Cerebellar cortex (tissue), 1 donor: ENCODE data around the gene SP110.

Experiments
- DNase-seq: peaks from one replicate; pipeline ENCODE4 v3.0.0-alpha.2; 2015; ENCODE audit warnings: low spot score

Gene SP110

GRCh38 chr2:230170532-230170931 lies 49.3 kb downstream of the SP110 start:
- DNase-seq = no peak

DNA sequence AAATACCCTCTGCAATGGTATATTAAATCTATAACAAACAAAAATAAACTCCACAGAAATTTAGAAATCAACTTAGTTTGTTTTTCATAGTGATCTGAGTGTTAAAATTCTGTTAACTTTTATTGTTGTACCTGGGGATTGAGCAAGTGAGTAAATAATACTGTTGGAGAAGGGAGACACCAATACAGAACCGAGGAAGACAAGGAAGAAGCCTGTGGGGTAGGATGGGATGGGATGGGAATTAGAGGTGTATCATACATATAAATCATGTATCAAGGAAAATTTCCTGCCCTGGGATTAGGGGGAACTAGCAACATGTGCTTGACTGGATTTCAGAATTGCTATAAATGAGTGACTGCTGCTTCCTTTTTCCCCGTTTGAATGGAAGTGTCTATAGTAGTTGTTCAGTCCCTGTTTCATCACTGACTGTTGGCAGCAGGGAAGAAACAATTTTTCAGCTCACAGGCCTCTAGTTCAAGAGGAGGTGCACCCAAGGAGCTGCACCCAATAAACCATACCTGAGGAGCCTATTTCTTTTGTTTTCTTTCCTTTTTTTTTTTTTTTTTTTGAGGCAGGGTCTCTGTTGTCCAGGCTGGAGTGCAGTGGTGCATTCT lies 53.1 kb downstream of the SP110 start:
- DNase-seq = no peak

GRCh38 chr2:230164139-230164538 lies 55.6 kb downstream of the SP110 start:
- DNase-seq = no peak

DNA sequence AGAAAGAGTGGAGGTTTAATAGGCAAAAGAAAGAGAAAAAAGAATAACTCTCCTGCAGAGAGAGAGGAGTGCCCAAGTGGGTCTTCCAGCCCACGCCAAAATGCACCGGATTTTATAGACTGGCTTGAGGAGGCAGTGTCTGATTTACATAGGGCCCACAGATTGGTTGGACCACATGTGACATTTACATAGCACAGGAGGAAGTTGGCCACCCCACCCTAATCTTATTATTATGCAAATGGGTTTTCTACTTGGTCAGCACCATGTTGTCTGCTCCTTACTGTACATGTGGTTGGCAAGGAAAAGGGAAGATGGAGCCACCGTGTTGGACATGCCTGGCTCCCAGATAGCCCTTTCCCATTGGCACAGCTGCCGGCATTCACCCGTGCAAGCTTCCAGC lies 56.8 kb downstream of the SP110 start:
- no peak for DNase-seq

DNA sequence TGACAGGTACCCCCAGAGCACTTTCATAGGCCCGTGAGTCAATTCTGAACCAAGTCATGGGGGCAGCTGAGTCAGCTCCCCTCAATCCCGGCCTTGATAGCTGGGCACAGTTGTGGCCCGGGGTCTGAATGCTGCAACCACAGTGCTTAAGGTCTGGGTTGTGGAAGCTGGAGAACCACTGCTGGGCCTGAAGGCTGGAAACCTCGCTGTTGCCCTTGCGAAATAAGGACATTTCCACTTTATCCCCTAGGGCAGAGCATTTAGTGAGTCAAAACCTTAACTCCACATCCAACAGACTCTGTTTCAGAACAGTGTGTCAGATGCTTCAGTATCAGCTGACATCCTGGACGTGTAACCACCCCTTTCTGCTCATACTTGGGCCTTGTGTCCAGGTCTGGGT lies 58.6 kb downstream of the SP110 start:
- DNase-seq = no peak

- peak; percentile 56 for DNase-seq
Measured at GRCh38 chr2:230160112-230160660, 59.6 kb downstream of the SP110 start.

GRCh38 chr2:230158468-230158867 lies 61.3 kb downstream of the SP110 start:
- DNase-seq = no peak

DNA sequence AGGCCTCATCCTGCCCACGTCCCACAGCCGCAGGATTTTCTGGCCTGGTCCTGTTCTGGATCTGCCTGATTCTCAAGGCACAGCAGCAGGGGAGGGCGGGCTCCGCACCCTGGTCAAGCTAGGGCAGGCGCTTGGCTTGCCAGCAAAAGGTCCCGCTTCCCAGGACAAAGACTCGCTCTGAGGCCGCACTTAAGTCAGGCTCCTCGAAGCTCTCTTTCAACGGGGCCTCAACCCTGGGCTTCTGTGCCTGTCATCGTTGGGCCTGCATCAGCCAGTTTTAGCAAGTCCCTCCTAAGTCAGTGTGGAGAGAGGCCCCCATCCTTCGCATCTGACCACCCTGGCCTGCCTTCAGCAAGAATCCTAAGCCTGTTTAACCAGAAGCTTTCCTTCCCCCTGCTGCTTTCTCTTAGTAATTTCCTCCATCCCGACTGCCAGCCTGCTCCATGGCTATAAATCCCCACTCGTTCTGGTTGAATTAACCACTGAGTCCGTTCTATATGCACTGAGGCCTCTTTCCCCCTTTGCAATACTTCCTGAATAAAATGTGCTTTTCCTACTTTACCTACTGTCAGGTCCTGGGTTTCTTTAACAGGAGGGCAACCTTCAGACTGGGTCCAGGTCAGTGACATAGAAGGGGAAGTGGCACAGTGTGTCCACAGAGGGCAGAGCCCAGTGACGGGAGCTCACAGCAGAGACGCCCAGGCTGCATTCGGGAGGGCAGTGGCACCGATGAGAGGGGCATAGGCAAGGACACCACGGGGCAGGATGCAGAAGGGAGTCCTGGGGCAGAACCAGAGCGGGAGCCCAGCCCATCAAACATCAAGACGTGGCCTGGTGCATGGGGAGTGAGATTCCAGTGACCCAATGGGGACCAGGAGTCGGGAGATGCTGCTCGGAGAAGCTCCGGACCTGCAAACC lies 62.7 kb downstream of the SP110 start:
- no peak for DNase-seq

GRCh38 chr2:230155359-230155758 lies 64.4 kb downstream of the SP110 start:
- DNase-seq = no peak

DNA sequence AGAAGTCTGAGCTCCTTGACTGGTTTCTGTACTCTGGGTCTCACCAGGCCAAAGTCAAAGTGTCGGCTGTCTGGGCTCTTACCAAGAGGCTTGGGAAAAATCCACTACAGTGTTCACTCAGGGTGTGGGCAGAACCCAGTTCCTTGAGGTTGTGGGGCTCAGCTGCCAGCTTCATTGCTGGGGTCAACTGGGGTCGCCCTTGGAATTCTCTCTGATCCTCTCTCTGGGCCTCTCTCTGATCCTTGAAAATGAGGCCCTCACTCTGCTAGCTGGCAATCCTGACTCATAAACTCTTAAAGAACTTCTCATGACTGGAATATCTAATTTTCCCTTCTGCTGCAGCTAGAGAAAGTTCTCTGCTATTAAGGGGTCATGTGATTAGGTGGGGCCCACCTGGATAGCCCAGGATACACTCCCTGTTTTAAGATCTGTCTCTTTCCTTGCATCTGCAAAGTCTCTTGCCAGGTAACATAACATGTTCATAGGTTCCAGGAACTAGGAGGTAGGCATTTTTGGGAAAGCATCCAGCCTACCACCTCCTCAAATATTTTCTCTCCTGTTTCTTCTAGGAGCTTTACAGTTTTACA lies 66.3 kb downstream of the SP110 start:
- no peak for DNase-seq

GRCh38 chr2:230152334-230152733 lies 67.5 kb downstream of the SP110 start:
- DNase-seq = no peak

GRCh38 chr2:230144355-230144754 lies 75.4 kb downstream of the SP110 start:
- DNase-seq = no peak

GRCh38 chr2:230140667-230141066 lies 79.1 kb downstream of the SP110 start:
- no peak for DNase-seq

DNA sequence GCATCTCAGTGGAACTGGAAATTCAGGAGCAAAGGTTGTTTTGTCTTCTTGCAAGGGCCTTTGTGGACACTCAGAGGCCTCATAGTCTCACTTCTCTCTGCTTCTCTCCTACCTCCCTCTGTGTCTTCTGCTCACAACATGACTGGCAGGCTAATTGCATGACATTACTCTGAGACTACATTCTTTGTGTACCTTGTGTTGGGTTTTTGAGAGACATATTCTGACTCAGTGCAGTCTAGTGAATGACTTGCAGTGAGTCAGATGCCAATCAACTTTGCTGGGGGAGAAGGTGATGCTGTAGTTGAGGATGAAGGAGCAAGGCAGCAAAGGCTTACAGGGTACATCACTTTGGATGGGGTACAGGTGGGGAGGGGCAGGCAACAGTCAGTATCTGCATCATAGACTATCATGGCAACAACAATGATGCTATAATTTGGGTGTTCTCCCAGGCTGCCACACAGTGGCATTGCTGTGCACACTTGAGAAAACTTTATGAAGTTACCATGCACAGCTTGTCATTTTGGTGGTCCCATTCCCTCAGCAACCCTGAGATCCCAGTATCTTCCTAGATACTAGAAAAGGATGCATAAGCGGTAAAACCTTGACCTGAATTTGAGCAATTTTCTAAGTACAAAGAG lies 81.8 kb downstream of the SP110 start:
- no peak for DNase-seq

DNA sequence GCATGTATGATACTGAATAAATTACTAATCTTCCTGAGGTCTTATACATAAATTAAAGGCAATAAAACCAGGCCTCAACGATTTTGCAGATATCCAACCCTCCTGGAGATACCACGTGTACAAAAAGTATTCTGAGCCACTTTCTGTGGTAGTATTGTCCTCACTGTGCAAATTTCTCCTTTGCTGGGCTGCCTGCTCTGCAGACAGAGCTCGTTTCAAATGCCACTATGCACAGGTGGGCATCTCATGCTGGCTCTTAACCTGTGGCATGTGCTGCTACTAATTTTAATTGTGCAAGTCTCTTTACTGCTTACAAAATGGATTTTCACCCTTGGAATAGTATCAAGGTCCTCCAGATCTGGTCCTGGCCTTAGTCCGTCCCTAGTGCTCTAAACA lies 84.7 kb downstream of the SP110 start:
- no peak for DNase-seq

- no peak for DNase-seq
Measured at GRCh38 chr2:230134496-230135129, 85.2 kb downstream of the SP110 start.

DNA sequence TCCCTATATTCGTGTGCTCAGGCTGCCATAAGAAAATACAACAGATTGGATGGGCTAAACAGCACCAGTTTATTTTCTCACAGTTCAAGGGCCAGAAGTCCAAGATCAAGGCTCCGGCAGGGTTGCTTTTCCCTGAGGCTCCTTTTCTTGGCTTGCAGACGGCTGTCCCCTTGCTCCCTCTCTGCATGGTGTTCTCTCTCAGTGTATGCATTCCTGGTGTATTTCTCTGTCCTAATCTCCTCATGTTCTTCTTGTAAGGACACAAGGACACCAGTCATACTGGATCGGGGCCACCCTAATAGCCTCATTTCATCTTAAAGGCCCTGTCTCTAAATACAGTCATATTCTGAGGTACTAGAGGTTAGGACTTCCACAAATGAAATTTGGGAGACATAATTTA lies 88.4 kb downstream of the SP110 start:
- DNase-seq = no peak

DNA sequence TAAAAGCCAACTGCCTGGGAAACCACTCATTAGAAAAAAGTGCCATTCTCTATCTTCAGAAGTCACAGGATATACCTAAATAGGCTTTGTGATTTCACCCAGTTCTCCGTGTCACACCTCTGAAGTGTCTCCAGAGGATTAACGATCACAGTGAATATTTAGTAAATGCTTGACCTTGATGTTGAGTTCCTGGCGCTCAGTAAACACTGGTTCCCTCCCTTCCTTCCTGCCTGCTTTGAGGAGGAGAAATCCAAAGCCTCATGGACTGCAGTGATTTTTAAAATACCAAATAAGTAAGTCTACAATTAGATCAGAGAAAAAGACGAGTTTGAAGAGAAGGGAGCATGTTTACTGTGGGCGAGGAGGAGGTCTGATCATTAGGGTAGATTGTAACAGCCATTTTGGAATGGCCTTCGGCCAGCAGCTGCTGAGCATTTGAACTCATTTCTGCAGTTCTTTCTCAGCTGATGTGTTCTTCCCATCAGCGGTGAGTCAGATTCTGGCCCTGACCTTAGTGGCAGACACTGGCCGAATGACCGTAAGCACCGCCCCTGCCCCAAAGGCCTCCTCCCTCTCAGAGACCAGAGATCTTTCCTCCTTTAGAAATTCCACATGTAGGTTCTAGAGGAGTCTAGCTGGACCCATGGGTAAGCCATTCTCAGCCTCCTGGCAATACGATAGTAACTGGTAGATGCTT lies 89.0 kb downstream of the SP110 start:
- DNase-seq = no peak

GRCh38 chr2:230129343-230129742 lies 90.4 kb downstream of the SP110 start:
- DNase-seq = no peak

GRCh38 chr2:230128623-230129342 lies 91.0 kb downstream of the SP110 start:
- no peak for DNase-seq

DNA sequence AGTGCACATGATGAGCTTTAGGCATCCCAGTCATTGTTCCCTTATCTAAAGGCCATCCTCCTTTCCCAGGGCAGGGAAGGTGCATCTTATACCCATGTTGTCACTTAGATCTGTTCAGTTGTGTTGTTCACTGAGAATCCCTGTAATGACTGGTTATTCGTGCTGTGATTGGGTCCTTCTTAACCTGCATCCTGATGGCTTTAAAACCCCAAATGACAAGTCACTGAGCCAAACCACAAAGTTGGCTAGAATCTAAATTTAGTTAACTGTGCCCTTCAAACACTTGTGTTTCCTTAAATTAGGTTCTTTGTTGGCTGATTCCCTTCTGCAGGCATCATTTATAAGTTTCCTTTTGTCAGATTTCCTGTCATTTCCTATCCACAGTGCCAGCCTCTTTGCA lies 92.6 kb downstream of the SP110 start:
- DNase-seq = no peak
